ENCODE data around the gene ACAA1.
"Not testable (repeated sequence)": the region's sequence is repeated elsewhere in the genome, so short reads cannot be mapped to it uniquely, and the experiment has no call there.

ACAA1 gene

DNA sequence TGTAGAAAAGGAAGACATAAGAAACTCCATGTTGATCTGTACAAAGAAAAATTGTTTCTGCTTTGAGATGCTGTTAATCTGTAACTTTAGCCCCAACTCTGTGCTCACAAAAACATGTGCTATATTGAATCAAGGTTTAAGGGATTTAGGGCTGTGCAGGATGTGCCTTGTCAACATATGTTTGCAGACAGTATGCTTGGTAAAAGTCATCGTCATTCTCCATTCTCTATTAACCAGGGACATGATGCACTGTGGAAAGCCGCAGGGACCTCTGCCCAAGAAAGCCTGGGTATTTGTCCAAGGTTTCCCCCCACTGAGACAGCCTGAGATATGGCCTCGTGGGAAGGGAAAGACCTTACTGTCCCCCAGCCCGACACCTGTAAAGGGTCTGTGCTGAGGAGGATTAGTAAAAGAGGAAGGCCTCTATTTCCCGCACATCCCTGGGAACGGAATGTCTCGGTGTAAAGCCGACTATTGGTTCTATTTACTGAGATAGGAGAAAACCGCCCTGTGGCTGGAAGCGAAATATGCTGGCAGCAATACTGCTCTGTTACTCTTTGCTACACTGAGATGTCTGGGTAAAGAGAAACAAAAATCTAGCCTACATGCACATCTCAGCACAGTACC is 2.3 kb downstream of the ACAA1 start:
- DNase-seq, result not testable (repeated sequence)

DNA sequence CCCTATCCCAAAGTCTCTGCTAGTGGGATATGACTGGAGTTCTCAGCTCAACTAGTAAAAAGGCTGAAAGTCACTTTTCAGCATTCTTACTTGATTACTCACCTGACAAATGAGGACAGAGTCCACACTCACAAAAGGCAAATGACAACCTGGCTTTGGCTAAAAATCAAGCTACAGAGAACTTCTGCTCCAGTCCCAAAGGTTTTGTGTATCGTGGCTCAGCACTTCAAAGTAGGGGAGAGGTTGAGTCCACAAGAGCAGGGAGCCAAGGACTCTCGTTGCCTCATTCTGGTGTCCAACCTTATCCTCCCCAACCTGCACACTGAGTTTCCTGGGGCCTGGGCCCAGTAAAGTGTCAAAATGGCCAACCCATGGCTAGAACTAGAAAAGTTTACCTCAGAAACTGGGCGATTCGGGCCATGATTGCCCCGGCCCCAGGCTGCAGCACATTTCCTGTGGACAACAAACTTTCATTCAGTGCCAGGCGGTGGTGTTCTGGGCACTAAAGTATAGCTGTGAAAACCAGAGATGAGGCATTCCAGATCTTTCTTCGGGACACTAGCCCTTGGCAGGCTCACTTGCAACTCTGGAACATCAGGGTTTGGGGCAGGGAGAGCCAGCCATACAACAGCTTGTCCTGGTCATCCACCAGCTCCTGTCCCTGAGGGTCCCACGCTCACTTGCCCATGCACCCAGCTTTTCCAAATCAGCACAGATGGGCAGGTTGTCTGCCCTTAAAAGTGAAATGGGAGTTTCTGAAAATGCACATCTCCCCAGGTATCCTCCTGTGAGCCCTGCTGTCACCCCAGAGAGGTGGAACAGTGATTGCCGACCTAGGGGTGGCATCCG is 3.1 kb downstream of the ACAA1 start:
- no peak for DNase-seq

DNA sequence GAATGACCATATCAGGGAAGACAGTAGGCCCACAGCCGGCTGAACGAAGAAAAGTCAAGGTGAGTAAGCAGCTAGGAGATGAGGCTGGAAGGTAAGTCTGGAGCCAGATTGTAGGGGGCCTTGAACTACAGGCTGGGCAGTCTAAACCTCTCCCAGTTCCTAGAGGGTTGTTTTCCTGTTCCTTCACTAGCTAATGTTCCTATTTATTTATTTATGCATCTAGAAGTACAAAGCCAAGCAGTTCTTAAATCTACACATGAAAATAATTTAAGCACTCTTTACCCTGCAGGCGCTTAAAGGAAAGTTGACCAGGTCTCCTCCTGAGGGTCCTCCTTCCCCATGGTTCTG is 3.7 kb downstream of the ACAA1 start:
- no peak for DNase-seq

DNA sequence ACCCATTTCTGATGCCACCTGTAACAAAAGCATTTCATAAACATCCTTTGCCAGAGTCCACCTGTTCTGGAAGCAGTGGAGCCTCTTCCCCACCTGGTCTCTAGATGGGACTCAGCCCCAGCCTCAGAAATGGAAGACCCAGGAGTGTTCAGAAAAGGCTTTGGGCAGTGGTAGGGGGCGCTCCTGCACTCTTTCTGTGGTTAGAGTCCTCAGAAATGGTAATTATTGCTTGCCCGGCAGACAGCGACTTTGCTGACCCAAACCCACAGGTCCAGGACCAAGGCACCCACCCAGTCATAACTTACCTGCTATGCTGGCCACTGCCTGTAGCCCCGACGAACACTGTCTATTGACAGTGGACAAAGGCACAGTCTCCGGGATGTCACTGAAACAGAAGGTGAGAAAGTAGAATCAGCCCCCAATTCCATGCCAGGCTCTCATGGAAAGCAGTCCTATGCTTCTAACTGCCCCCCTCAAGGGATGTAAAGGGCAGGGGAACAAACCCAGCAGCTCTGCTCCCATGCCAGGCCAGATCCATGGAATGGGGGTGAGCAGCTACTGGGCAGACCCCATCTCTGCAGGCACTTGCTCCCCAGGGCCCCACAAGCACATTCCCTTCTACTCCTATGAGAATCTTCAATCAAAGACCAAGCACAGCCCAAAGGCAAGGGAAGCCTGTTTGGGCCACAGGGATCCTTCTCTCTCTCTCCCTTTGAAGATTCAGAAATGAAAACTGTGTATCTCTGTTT is 5.1 kb downstream of the ACAA1 start:
- no peak for DNase-seq

DNA sequence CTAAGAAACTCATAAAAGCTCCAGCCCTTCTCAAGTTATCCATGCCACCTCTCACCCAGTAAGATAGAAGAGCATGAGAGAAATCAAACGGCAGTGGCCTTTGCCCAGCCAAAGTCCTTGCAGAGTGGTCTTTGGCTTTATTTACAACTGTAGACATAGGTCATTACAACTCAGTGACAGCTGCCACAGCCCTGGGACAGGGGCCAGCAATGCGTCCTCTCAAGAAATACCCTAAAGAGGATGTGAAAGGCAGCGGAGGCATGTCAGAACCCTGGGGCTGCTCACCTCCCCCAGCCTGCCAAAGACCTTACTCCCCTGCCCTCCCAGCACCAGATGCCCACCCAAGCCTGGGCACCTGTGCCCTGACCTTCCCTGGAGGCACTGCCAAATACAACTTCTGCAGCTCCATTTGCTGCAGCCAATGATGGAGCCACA is 6.3 kb downstream of the ACAA1 start:
- DNase-seq, result no peak

DNA sequence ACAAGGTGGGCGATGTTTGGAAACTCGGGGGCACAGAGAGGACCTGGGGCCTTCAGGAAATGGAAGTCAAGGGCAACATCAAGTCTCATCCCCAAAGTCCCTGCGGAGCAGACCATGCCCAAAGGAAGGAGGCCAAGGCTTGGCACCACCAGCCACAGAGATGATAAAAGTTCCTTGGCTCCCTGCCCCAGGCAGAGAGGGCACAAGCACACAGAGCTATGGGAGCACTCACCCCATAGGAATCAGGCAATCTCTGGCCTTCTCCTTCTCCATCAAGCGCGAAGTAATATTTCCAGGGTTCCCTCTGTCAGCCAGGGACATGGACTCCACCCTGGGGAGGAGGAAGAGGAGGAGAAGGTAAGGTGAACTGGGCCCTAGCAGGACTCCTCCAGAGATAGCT is 7.9 kb downstream of the ACAA1 start:
- no peak for DNase-seq

DNA sequence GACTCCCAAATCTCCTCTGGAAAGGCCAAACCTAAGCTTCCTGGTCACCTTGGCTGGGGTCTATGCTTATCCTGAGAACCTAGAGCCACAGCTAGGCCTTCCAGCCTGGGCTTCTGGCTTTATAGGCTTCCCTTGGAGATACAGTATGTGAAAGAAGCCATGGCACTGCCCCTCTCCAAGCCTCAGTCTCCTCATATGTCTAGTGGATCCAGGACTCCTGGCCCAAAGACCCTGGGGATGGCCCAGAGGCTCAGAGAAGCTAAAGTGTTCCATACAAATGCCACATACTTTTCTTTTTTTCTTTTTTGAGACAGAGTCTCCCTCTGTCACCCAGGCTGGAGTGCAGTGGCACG is 8.6 kb downstream of the ACAA1 start:
- DNase-seq, result no peak

DNA sequence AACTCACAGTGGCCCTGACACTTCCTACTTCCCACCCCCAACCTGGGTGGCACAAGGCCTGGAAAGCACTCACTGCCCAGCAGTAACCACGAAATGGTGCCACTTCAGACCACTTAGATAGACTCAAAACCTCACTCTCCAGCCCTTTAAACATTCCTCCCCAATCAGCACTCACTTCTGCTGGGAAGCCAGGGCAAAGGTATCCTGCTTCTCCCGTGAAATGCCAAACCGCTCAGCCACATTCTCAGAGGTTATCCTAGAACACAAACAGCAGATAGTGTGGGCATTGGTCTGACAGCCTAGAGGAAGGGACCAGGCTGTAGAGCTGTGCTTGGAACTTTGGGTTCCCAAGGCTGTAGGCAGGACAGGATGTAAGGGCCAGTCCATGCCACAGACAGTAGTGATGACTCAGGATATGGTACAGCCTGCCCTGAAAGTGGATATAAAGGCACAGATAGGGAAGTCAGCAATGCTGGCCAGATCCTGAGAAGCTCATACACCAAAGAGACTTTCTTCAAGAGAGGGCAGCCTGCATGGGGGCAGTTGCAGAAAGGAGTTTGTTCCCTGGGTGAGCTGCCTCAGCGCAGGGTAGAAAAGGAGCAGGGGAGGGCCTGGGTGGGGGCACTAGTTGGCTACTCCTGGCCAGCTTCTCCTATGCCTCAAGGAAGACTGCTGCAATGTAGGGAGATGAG is 9.2 kb downstream of the ACAA1 start:
- DNase-seq, result no peak

DNA sequence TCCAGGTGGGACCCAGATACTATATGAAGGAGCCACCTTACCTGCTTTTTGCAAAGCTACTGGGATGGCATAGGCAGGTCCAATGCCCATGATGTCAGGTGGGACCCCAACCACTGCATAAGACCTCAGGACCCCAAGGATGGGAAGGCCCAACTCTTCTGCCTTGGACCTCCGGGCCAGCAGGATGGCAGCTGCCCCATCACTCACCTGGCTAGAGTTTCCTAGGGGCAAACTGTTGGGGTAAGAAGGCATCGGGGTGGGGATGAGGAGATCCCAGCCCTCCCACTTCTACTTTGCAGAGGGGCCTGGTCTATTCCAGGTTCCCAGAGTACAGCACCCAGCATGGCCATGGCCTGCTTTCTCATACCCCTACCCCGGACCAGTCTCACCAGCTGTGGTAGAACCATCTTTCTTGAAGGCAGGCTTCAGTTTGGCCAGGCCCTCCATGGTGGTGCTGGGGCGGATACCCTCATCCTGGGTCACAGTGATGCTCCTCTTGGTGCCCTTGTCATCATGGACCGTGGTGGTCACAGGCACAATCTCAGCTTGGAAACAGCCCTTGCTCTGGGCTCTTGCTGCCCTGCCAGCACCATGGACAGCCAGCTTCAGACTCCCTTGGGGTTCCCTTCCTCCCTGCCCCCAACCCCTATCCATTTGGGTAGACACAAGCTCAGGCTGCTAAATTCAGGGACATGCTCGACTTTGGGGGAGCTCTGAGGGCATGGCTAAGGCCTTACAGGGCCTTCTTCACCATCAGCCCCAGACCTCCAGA is 10.6 kb downstream of the ACAA1 start:
- no peak for DNase-seq

DNA sequence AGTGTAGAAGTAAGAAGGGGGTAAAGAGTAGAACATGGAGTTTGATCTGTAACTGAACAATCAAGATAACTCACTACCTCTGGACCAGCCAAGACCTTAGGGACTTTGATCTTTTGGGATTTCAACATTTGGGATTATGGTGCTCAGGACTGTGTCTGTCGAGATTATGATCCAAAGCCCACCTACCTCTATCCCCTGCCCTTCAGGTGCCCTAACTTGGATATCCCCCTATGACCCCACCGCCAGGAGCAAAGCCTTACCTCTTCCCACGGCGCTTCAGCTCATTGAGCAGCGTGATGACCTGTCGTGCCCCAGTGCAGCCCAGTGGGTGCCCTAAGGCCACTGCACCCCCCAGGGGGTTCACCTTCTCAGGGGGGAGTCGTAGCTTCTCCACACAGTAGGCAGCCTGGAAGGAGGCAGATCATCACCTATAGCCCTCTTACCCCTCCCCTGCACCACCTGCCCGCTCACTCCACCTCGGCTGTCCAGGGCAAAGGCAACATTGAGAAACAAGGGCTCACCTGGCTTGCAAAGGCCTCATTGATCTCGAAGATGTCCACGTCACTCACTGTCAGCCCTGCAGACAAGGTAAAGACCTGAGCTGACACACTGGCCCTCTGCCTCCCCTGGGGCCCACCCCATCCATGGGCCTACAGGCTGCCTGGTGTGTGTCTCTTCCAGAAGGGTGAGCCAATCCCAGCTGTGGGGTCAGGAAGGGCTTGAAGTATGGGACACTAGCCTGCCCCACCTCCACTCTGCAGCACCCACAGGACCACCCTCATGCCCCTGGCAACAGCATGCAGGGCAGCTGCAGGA is 11.4 kb downstream of the ACAA1 start:
- no peak for DNase-seq

DNA sequence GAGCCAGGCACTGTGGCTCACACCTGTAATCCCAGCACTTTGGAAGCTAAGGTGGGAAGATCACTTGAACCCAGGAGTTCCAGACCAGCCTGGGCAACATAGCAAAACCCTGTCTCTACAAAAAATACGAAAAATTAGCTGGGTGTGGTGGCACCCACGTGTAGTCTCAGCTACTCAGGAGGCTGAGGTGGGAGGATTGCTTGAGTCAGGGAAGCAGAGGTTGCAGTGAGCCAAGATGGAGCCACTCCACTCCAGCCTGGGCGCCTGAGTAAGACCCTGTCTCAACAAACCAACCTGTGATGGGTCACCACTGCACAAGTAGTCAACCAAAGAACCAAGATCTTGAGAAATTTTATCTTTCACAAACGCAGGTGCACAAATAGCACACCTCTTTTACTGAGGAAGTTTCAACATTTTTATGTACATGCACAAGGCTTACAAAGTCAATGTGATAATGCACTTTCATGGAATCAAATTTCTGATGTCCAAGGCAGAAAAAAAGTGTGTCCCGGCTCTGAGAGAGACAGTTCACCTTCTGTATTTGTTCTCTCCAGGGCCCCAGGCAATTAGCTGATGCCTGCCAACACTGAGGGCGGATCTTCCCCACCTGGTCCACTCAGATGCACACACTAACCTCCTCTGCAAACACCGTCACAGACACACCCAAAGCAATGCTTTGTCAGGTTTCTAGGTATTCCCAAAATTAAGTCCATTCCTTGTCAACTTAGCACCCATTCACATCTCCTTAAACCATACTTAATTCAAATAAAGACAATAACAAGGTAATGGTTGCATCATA is 12.4 kb downstream of the ACAA1 start:
- no peak for DNase-seq

DNA sequence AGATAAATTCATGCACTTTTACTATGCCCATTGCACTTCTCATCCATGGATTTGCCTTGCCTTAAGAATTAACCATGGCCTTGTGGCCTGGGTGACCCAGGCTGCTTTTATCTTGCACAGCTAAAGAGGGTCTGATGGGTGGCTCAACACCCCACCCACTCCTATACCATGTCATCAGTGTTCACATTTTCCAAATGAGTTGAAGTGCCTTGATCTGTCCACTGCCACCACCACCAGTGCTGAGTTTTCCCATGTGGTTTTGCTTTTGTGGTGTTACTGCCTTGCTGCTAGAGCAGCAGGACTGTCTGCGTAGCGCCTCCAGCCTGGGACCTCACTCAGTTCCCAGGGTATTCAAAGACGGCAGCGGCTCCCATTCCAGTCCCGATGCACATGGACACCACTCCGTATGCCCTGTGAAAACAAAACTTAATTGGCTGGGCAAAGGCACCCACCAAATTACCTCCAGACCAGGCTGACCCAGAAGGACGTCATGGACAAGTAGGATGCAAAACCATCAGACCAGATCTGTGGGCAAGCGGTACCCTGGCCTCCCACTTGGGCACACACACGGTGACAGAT is 14.1 kb downstream of the ACAA1 start:
- no peak for DNase-seq

DNA sequence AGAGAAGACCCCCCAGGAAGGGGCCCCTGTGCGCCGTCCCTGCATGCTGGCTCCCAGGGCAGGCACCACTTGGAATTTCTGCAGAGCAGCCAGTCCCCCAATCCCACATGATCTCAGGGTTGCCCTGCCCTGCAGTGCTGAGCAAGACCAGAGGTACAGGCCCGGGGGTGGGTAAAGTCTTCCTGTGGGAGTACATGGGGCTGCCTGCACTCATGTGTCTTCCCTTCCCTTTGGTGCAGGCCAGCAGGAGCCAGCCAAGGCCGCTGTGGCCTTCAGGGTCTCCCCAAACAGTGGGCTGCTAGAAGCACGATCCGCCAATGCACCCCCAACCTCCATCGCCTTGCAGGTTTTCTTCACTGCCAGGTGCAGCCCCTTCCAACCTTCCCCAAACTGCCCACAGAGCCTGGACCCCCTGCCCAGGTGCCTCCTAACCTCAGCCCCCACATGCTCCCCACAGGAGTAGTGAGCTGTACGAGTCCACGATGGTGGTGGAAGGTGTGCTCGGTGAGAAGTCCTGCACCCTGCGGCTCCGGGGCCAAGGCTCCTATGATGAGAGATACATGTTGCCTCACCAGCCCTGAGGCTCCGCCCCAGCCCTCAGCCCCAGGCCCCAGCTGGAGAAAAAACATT is 15.0 kb downstream of the ACAA1 start:
- no peak for DNase-seq

DNA sequence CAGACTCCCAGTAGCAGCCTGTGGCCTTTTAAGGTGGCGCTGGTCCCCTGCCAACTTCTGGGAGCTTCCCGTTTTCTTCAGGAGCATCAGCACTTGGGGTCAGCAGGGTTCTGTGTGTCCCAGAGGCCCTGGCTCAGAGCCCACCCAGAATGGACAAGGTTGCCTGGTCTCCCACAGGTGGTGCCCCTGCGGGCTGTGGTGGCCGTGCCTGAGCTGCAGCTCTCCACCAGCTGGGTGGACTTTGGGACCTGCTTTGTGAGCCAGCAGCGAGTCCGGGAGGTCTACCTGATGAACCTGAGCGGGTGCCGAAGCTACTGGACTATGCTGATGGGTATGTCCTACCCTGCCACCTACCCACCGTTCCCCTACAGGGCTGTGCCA is 15.5 kb downstream of the ACAA1 start:
- no peak for DNase-seq

DNA sequence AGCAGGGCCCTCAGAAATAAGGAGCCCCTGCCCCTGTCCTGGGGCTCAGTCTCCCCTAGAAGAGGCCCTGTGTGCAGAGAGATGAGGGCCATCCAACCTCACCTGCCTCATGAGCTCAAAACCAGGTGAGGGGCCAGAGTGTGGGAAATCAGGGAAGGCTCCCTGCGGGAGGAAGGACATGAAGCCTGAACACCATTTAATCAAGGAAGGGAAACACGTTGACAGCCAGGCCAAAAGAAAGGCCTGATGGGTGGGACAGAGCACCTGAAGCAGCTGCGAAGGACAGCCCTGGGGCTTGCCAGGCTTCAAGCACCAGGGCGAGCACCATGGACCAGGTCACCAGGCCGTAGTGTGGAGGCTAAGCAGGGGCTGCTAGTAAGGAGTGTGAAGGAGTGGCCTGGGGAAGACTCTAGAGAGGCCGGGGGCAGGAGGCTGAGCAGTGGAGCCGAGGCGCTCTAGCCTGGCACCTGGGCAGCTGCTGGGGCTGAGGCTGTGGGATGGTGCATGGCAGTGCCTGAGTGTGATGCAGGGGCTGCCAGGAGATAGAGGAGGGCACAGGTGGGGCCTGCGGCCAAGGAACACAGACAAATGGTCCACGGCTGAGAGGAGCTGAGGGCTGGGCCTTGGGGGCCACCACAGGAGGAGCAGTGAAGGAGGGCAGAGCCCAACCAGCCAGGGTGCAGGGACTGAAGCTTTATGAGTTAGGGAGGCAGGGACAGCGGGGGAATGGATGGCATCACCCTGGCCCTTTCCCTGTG is 16.1 kb downstream of the ACAA1 start:
- DNase-seq, result no peak

DNA sequence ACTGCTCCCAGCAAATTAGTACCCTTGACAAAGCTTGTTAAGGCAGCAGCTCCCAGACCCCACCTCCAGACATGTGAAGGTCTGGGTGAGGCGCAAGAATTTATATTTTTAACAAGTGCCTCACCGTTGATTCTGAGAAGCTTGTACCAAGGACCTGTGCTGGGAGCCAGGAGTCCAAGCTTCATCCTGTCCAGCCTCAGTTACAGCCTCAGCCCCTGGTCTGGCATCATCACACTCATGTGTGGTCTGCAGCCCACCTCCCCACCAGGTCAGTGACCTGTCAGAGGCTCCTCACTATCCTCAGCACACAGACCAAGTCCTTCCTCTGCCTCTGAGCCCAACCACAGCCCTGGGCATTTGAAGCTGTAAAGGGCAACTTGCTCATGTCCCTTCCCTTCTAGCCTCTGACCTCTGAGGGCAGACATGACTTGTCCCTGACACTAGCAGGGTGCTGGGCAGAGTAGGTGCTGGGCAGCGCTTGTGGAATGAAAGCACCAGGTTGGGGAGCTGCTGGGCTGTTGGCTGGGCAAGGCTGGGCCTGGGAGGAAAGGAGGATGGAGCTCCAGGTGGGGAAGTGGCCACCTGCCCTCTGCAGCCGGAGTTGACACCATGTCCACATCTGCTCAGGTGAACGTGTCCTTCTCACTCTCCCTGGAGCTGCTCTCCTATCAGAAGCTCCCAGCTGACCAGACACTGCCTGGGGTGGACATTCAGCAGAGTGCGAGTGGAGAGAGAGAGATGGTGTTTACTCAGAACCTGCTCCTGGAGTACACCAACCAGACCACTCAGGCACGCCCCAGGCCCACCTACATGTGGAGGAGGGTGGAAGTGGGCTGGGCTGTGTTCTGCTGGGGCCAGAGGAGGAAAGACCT is 16.9 kb downstream of the ACAA1 start:
- no peak for DNase-seq

DNA sequence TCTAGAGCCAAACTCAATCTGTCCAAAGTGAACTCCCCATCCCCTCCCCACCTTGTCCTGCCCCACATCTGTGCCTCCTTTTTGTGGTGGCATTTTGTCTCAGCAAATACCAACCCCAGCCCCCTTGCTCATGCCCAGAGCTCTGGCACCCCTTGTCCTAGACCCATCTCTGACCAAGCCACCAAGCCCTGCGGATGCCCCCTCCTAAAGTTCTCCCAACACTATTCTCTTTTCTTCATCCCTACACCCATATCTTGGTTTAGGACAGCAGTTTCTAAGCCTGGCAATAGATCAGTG is 17.7 kb downstream of the ACAA1 start:
- DNase-seq, result no peak
